ENCODE data around the gene MAP2. TPM values are rescaled to one million over a fixed set of nuclear protein-coding genes. Genes with fewer than 3 reads are reported as not detected.

MAP2 gene
- total RNA-seq, 1 experiment from 2014 or later: 7.4 TPM

DNA sequence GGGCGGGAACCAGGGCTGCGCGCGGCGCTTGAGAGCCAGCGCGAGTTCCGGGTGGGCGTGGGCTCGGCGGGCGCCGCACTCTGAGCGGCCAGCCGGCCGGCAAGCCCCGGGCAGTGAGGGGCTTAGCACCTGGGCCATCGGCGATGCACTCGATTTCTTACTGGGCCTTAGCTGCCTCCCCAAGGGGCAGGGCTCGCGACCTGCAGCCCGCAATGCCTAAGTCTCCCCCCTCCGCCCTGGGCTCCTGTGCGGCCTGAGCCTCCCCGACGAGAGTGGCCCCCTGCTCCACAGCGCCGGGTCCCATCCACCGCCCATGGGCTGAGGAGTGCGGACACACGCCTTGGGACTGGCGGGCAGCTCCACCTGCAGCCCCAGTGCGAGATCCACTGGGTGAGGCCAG lies 36.5 kb upstream of the MAP2 start (continued):
- TF ChIP-seq, protein P1, sequence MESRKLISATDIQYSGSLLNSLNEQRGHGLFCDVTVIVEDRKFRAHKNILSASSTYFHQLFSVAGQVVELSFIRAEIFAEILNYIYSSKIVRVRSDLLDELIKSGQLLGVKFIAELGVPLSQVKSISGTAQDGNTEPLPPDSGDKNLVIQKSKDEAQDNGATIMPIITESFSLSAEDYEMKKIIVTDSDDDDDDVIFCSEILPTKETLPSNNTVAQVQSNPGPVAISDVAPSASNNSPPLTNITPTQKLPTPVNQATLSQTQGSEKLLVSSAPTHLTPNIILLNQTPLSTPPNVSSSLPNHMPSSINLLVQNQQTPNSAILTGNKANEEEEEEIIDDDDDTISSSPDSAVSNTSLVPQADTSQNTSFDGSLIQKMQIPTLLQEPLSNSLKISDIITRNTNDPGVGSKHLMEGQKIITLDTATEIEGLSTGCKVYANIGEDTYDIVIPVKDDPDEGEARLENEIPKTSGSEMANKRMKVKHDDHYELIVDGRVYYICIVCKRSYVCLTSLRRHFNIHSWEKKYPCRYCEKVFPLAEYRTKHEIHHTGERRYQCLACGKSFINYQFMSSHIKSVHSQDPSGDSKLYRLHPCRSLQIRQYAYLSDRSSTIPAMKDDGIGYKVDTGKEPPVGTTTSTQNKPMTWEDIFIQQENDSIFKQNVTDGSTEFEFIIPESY (IDR thresholded peaks at IDR 0.05; ENCODE audit: extremely low read depth, insufficient replicate concordance, low read length): no peak
- TF ChIP-seq YY1 (IDR thresholded peaks at IDR 0.05; ENCODE audit: extremely low read depth, insufficient replicate concordance, low read depth, low read length): no peak
- TF ChIP-seq ZFX (IDR thresholded peaks at IDR 0.05): no peak

DNA sequence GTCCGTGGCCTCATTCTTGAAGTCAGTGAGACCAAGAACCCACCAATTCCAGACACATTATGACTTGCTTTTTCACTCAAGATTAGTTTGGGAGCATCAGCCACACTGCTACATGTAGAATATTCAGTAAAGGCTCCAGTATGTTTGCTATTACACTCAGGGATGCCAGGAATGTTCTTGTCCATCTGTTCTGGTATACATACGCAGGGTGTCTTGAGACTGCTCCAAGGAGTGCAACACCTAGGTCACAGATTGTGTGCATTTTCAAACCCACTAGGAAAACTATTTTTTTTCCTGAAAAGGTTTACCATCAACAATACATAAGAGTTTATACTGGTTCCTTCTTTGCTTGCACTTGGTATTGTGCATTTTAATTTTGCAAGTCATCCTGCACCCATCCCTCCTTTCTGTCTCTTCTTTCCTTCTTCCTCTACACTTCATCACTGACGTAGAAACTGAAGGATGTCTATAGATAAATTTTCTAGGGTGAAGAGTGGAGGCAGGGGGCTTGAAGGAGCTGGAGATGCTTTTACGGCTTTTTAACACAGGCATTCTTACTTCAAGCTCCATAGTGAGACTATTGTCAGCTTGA lies 35.3 kb upstream of the MAP2 start:
- ChIA-PET POLR2A (no interaction called here), RAD21 (ENCODE audit: low non-redundant PET in 1 of 2, low total read pairs in 2 of 2, uncharacterized antibody in 2 of 2, unreplicated experiment in 2 of 2) (no interaction called here), CTCF (no interaction called here)
- DNase-seq (ENCODE audit: low read depth, low spot score): no peak
- Histone ChIP-seq H4K20me1 (ENCODE audit: insufficient read depth) (no peaks in the 10 kb centered on the region), H3K9me2 (ENCODE audit: insufficient read depth) (no peaks in the 10 kb centered on the region), H3K9ac (ENCODE audit: low read length) (no peak overlapping the region), H3K9me3 (ENCODE audit: control insufficient read depth in 1 of 2, insufficient read depth in 1 of 2, low read depth in 1 of 2, low read length in 2 of 2) (no peaks in the 10 kb centered on the region), H3K36me3 (ENCODE audit: control insufficient read depth in 1 of 2, insufficient read depth in 2 of 2, low read length in 2 of 2) (no peaks in the 10 kb centered on the region), H3K4me1 (ENCODE audit: control insufficient read depth in 1 of 2, insufficient read depth in 2 of 2, low read length in 2 of 2) (peaks cover 0 to 11% of the 10 kb centered on the region in 2 experiments; a peak in 3 of 4 replicates), H3K27me3 (ENCODE audit: insufficient read depth, low read length) (no peaks in the 10 kb centered on the region), H3K79me2 (ENCODE audit: insufficient read depth, low read length) (no peaks in the 10 kb centered on the region), H3K4me2 (ENCODE audit: low read length) (no peak overlapping the region), H2AFZ (ENCODE audit: low read depth, low read length, poor library complexity, severe bottlenecking) (no peak overlapping the region), H3K4me3 (replicated peaks in 1 of 2; ENCODE audit: low read depth in 1 of 2, low read length in 2 of 2) (no peak overlapping the region), H3K27ac (ENCODE audit: low read depth, low read length) (no peak overlapping the region)
- intact Hi-C loops (cut with micrococcal nuclease): no loop called here
- no TSS peak for BruUV-seq (replicated peaks)
- no peak for ATAC-seq
- TF ChIP-seq YY1 (IDR thresholded peaks at IDR 0.05; ENCODE audit: extremely low read depth, insufficient replicate concordance, low read depth, low read length) (no peak), POLR2AphosphoS5 (IDR thresholded peaks at IDR 0.05; ENCODE audit: low read depth, low read length) (no peak)
